ENCODE data around the gene HEBP2.
"Not testable (repeated sequence)": the region's sequence is repeated elsewhere in the genome, so short reads cannot be mapped to it uniquely, and the experiment has no call there.

HEBP2 gene

GRCh38 chr6:138424004-138424904 is 20.2 kb downstream of the HEBP2 start:
- DNase-seq (ENCODE audit: low spot score): no peak

DNA sequence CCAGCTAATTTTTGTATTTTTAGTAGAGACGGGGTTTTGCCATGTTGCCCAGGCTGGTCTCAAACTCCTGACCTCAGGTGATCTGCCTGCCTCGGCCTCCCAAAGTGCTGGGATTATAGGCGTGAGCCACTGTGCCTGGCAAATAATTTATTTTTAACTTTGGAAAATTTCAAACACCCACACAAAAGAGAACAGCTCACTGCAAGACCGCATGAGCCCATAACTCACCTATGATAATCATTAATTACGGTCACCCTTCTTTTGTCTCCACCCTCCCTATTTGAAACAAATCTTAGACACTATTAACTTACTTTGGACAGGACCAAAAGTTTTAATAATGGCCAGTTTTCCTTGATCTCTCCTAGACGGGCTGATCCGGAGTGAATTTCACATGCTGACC is 21.2 kb downstream of the HEBP2 start:
- not testable (repeated sequence) for DNase-seq (ENCODE audit: low spot score)

GRCh38 chr6:138426500-138427123 is 22.6 kb downstream of the HEBP2 start:
- DNase-seq (ENCODE audit: low spot score): no peak

DNA sequence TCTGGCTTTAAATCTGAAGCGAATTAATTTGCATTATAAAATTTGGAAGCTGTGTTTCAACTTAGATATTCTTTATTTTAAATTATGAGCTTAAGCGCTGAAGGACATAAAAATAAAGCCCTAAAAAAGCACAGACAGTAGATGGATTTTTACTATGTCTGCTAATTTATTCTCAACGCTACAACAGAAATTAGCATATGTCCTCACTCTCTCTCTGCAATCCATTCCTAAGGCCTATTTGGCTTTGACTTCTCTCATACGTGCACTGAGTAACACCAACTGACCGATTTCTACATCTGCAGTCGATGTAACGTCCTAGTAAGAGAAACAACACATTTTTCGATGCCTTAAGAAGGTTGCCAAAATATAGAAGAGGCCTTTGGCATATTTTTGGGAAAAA is 23.7 kb downstream of the HEBP2 start:
- no peak for DNase-seq (ENCODE audit: low spot score)

DNA sequence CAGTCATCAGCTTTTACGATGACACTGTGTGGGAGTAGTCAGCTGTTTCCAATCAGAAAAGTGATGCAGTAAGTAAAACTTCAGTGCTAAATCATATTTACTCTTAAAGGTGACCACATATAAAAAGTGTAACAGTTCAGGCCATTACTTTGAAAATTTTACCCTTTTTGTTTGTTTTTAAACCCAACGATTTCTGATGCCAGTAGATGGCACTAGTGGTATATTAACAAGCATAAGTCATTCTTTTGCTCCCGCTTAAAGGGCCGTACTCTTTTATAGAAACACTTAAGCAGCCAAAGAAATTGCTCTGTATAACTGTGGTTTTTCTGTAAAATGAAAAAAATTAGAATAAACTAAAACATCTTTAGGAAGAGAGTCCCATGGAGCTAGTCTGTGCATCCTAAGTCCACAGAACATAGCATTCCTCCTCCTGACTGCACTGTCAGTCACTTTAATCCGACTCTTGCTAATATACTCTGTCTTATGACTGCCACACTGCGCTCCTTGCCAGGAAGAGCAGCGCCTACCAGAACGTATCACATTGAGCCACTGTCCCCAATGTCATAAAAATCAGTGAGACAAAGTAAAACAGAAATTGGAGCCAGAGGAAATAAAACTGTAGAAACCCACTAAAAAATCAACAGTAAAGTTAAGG is 25.0 kb downstream of the HEBP2 start:
- peak; percentile 49 for DNase-seq (ENCODE audit: low spot score)

DNA sequence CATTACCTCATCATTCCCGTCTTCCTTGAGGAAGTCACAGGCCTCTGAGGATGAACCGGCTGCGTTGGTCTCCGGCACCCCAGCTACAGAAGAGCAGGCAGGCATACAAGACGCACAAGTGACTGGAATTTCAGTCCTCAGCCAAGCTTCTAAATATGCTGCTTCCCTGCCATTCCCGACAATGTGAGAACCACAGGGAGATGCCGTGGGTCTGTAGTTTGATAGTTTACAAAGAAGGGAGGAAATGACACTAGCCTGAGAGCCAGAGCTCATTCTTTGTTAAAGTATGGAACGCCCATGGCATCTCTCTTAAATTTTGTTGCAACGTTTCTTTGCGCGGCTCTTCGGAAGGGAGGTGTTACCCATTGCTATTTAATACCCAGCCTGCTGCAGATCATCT is 25.7 kb downstream of the HEBP2 start:
- no peak for DNase-seq (ENCODE audit: low spot score)

DNA sequence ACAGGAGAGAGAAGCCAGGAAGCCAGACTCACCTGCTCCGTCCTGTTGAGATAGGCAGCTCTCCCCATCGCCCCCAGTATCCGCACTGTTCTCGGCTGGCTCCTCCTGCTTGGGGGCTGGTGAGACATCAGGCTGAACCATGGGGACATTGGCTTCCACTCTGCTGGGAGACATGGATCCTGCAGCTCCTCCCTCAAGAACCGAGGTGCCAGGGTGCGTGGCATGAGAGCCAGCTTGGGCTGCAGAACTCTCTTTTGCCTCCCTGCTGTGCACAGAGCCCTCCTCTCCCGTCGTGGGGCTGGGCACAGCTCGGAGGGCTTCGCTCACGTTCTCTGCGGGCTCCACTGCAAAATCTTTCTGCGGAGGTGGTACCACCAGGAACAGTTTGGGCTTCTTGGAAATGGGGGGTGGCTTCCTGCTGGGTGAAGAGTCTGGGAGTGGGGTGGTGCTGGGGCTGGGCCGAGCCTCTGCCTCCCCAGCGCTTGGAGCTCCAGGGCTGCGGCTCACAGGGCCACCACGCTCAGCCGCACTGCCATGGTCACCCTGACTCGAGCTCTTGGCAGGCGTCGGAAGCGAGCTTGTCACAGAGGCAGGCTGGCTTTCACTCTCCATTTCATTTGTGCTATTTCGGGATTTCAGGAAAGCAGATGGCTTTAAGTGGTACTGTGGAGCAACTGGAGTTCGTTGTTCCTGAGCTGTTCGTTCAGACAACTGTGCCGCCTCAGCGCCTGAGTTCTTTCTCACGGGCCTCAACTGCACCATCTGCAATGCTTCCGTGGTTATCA is 26.5 kb downstream of the HEBP2 start:
- peak; percentile 38 for DNase-seq (ENCODE audit: low spot score)

DNA sequence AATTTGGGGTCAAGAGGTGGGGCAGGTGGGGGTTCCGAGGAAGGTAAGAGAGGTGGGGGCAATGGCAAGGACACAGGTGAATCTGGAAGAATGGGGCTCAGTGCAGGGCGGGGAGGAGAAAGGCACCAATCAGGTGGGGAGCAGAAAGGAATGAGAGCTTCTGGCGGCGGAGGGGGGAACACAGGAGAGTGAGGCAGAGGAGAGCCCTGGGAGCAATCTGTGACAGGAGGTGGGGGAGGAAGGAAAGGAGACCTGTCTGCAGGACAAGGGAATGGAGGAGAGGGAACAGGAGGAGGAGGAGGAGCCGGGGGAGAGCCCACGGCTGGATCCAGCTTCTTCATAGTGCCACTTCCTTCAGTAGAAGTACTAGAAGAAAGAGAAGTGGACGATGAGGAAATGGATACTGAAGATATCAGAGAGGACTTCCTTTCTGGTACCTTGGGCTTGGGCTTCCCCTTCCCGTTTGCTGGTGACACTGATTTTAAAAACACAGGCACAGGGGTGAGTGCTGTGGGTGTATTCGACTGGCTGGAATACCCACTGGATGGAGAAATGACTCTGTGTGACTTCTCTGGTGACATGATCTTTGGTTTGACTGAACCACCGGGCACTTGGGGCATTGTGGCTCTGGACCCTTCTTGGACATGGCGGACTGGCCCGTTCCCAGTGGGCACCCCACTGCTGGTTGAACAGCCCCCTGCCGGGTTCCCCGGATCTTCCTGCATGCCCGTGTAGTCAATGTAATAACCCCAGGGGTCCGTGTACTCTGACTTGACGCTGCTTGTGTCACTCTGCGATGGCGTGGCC is 27.4 kb downstream of the HEBP2 start:
- no peak for DNase-seq (ENCODE audit: low spot score)

- DNase-seq (ENCODE audit: low spot score): no peak
Observed at GRCh38 chr6:138432063-138432356, 28.0 kb downstream of the HEBP2 start.

DNA sequence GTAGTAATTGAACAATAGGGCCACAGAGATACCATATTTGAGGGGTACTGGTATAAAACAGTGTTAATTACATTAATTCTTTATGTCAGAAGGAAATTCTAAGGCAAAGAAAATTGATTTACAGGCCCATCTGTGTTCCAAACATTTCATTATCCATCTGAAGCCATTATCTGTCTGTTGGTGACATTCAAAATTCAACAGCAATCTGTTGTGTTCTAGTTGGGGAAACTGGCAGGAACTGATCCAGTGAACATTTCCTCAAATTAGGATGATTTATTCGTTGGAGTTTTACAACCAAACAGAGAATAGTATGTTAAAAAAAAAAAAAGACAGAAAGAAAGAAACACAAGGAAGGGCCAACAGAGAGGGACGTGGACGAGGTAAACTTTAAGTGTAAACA is 30.1 kb downstream of the HEBP2 start:
- DNase-seq (ENCODE audit: low spot score): no peak

DNA sequence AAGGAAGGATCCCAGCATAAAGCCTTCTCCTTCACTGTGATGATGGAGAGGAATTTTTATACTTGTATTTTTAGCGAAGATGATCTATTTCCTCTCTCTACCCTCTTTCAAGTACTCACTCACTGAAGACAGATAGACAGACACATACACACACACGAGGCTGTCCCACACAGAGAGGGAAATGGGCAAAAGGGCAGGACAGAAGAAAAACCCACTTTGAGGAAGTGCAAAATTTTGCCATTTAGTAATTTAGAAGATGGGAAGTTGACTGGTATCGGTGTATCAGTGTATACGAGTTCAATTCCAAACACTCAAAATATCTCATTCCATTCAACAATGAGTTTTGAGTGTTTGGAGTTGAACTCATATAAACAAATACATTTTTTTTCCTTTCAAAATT is 30.9 kb downstream of the HEBP2 start:
- DNase-seq (ENCODE audit: low spot score): no peak

- no peak for DNase-seq (ENCODE audit: low spot score)
Observed at GRCh38 chr6:138439546-138439945, 35.5 kb downstream of the HEBP2 start.

DNA sequence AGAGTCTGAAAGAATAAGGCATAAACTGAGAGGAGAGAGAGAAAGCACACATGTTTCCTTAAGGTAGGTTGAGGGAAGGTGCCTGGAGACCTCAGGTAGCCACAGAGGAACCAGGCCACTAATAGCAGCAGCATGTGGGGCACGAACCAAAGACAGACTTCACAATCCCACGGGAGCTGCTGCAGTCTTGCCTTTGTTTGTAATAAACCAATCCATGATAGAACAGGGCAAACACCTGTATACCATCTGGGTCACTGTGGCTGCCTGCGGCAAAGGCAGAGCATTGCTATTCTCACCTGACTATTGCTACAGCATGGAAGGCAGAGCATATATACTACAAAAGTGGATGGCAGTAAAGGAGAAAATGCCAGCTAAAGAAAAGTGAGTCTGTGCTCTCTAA is 36.3 kb downstream of the HEBP2 start:
- no peak for DNase-seq (ENCODE audit: low spot score)

- DNase-seq (ENCODE audit: low spot score): no peak
Observed at GRCh38 chr6:138440758-138441357, 36.8 kb downstream of the HEBP2 start.

DNA sequence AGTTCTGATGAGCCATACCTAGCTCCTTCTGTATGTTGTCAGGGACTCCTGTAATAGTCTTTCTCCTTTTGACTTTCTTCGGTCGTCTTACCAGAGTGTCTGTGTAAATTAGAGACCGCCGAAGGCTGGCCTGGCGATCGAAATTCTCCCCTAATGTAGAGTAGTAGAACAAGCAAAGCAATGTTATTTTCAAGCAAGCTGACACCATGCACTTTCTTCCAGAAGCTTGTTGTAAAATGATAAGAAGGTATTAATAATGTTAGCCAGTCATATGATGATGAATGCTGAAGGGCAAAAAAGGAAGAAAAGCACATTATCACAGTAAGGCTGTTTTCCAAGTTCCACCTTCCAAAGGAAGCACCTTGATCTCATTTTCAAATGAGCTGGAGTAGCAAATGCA is 37.9 kb downstream of the HEBP2 start:
- DNase-seq (ENCODE audit: low spot score): no peak

DNA sequence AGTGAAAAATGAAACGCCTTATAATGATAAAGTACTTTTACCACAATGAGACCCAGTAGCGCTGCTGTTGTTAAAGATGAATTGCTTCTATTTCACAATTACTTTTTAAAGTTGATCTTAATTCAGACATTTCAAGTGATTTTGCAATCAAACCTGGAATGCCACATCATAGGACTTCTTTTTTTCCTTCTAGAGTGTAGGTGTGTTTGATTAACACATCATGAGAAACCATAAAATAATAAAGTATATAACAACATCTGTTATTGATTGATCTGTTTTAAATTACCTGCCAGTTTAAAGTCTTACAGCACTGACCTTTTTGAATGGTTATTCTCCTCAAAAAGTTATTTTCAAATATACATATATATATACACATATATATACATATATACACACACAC is 38.6 kb downstream of the HEBP2 start:
- DNase-seq (ENCODE audit: low spot score): no peak

DNA sequence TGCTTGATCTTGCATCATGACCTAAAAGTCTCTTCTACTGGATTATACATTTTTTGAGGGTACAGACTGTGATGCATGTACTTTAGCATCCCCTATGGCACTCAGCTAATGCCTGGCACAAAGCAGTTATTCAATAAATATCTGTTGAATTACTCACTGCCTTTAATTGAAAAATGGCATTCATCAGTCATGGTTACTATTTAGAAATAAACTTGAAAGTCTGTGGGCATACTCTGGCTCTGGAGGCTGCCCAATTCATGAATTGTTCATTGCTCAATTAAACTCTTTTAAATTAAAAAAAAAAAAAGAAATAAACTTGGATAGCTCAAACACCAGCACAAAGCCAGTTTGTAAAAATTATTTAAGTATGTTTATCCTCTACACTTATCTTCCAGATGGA is 40.0 kb downstream of the HEBP2 start:
- DNase-seq (ENCODE audit: low spot score): no peak

- no peak for DNase-seq (ENCODE audit: low spot score)
Observed at GRCh38 chr6:138446821-138447220, 42.8 kb downstream of the HEBP2 start.

- DNase-seq (ENCODE audit: low spot score): no peak
Observed at GRCh38 chr6:138450445-138450844, 46.4 kb downstream of the HEBP2 start.

GRCh38 chr6:138451043-138451442 is 47.0 kb downstream of the HEBP2 start:
- no peak for DNase-seq (ENCODE audit: low spot score)

- no peak for DNase-seq (ENCODE audit: low spot score)
Observed at GRCh38 chr6:138454981-138455706, 51.1 kb downstream of the HEBP2 start.

Data from putamen (tissue), 1 donor.